DOHH2 (cell line): ENCODE data around the gene CACNB4.
"Not testable (repeated sequence)": the region's sequence is repeated elsewhere in the genome, so short reads cannot be mapped to it uniquely, and the experiment has no call there.

Experiments used
- EZH2phosphoT487 ChIP-seq: fragments of 200-600 bp; sonication (generic); IDR thresholded peaks from 2 replicates; pipeline ENCODE4 v1.6.1; 2017; ENCODE audit warnings: borderline replicate concordance, mild to moderate bottlenecking, antibody characterized with exemption, low read length, moderate library complexity, mixed read lengths
- TF ChIP-seq, protein P1 (sequence below): fragments of 200-600 bp; sonication (generic); IDR thresholded peaks from one replicate; pipeline ENCODE4 v1.5.1; 2014; ENCODE audit warnings: antibody characterized with exemption, mild to moderate bottlenecking, low read depth, low read length; ENCODE audit not compliant: poor library complexity, severe bottlenecking

DNA sequence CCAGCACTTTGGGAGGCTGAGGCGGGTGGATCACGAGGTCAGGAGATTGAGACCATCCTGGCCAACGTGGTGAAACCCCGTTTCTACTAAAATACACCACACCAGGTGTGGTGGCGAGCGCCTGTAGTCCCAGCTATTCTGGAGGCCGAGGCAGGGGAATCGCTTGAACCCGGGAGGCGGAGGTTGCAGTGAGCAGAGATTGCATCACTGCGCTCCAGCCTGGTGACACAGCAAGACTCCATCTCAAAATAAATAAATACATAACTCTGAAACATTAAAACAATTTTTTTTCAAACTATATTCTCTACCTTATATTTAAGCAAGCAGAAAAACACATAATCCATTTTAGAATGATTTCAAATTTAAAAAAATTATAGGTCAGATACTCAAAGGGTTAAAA, 77.8 kb downstream of the CACNB4 start:
- TF ChIP-seq, protein P1, sequence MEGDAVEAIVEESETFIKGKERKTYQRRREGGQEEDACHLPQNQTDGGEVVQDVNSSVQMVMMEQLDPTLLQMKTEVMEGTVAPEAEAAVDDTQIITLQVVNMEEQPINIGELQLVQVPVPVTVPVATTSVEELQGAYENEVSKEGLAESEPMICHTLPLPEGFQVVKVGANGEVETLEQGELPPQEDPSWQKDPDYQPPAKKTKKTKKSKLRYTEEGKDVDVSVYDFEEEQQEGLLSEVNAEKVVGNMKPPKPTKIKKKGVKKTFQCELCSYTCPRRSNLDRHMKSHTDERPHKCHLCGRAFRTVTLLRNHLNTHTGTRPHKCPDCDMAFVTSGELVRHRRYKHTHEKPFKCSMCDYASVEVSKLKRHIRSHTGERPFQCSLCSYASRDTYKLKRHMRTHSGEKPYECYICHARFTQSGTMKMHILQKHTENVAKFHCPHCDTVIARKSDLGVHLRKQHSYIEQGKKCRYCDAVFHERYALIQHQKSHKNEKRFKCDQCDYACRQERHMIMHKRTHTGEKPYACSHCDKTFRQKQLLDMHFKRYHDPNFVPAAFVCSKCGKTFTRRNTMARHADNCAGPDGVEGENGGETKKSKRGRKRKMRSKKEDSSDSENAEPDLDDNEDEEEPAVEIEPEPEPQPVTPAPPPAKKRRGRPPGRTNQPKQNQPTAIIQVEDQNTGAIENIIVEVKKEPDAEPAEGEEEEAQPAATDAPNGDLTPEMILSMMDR, result not testable (repeated sequence)
- not testable (repeated sequence) for TF ChIP-seq EZH2phosphoT487
